ENCODE results near the gene CARS1.

Gene CARS1

DNA sequence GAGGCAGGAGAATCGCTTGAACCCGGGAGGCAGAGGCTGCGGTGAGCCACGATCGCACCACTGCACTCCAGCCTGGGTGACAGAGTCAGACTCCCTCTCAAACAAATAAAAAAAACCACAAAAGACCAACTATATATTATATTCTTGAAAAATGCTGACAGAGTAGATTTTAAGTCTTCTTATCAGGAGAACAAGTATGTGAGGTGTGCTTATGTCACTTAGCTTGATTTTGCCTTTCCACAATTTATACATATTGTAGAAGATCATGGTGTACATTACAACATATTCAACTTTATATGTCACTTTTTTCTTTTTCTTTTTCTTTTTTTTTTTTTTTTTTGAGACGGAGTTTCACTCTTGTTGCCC lies 24.1 kb upstream of the CARS1 start:
- TF ChIP-seq EZH2 (optimal IDR thresholded peaks at IDR 0.05; ENCODE audit: low read depth, low read length) = no peak
- no peak for TF ChIP-seq EZH2phosphoT487 (IDR thresholded peaks at IDR 0.05; ENCODE audit: low read length)
- TF ChIP-seq, protein P1, sequence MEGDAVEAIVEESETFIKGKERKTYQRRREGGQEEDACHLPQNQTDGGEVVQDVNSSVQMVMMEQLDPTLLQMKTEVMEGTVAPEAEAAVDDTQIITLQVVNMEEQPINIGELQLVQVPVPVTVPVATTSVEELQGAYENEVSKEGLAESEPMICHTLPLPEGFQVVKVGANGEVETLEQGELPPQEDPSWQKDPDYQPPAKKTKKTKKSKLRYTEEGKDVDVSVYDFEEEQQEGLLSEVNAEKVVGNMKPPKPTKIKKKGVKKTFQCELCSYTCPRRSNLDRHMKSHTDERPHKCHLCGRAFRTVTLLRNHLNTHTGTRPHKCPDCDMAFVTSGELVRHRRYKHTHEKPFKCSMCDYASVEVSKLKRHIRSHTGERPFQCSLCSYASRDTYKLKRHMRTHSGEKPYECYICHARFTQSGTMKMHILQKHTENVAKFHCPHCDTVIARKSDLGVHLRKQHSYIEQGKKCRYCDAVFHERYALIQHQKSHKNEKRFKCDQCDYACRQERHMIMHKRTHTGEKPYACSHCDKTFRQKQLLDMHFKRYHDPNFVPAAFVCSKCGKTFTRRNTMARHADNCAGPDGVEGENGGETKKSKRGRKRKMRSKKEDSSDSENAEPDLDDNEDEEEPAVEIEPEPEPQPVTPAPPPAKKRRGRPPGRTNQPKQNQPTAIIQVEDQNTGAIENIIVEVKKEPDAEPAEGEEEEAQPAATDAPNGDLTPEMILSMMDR (IDR thresholded peaks at IDR 0.05; ENCODE audit: low read length) = no peak
- H2AFZ ChIP-seq (ENCODE audit: low read length) = no peak overlapping the region

DNA sequence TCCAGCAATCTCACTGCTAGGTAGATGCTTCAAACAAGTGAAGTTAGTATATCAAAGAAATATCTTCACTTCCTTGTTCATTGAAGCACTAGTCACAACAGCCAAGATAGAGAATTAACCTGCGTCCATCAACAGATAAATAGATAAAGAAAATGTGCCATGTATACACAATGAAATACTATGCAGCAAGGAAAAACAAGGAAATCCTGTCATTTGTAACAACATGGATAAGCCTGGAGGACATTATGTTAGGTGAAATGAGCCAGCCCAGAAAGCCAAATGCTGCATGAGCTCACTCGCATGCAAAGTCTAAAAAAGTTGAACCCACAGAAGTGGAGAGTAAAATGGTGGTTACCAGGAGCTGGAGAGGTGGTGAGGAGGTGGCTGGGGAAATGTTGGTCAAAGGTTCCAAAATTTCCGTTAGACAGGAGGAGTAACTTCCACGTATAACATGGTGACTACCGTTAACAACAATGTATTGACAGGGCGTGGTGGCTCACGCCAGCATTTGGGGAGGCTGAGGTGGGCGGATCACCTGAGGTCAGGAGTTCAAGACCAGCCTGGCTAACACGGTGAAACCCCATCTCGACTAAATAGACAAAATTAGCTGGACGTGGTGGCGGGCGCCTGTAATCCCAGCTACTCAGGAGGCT lies 23.6 kb upstream of the CARS1 start:
- no peaks in the 10 kb centered on the region for H3K9me3 ChIP-seq (replicated peaks; ENCODE audit: insufficient read depth, low read length)
- TF ChIP-seq, protein P1 (IDR thresholded peaks at IDR 0.05; ENCODE audit: low read length) = no peak
- TF ChIP-seq EZH2phosphoT487 (IDR thresholded peaks at IDR 0.05; ENCODE audit: low read length) (no peak), EZH2 (optimal IDR thresholded peaks at IDR 0.05; ENCODE audit: low read depth, low read length) (no peak)
- H3K27me3 ChIP-seq (replicated peaks; ENCODE audit: insufficient read depth, low read length) = no peaks in the 10 kb centered on the region
- H3K4me3 ChIP-seq (ENCODE audit: low read length) = no peak overlapping the region
- no peak for DNase-seq
- H3K36me3 ChIP-seq (replicated peaks; ENCODE audit: insufficient read depth, low read length) = no peaks in the 10 kb centered on the region
- H3K9me2 ChIP-seq (replicated peaks; ENCODE audit: insufficient read depth, low read length) = no peaks in the 10 kb centered on the region
- H3F3A ChIP-seq (ENCODE audit: insufficient read depth, low read length) = no peaks in the 10 kb centered on the region
- H3K79me2 ChIP-seq (ENCODE audit: low read length) = no peaks in the 10 kb centered on the region
- H4K20me1 ChIP-seq (ENCODE audit: insufficient read depth, low read length) = no peaks in the 10 kb centered on the region
- no peak overlapping the region for H3K4me2 ChIP-seq (ENCODE audit: low read depth, low read length)
- no peak overlapping the region for H3K27ac ChIP-seq (ENCODE audit: low read length)
- no peak overlapping the region for H3K9ac ChIP-seq (ENCODE audit: low read length)
- no peaks in the 10 kb centered on the region for H3K4me1 ChIP-seq (ENCODE audit: low read length)
- no peak overlapping the region for H2AFZ ChIP-seq (ENCODE audit: low read length)

More for the DNA sequence above, 24.1 kb upstream of the CARS1 start:
- H3K4me3 ChIP-seq (ENCODE audit: low read length) = no peak overlapping the region
- no peak overlapping the region for H3K9ac ChIP-seq (ENCODE audit: low read length)
- H3K4me2 ChIP-seq (ENCODE audit: low read depth, low read length) = no peak overlapping the region
- no peaks in the 10 kb centered on the region for H3K9me3 ChIP-seq (replicated peaks; ENCODE audit: insufficient read depth, low read length)
- H3F3A ChIP-seq (ENCODE audit: insufficient read depth, low read length) = no peaks in the 10 kb centered on the region
- no peaks in the 10 kb centered on the region for H3K4me1 ChIP-seq (ENCODE audit: low read length)
- no peaks in the 10 kb centered on the region for H4K20me1 ChIP-seq (ENCODE audit: insufficient read depth, low read length)
- no peaks in the 10 kb centered on the region for H3K79me2 ChIP-seq (ENCODE audit: low read length)
- H3K27me3 ChIP-seq (replicated peaks; ENCODE audit: insufficient read depth, low read length) = no peaks in the 10 kb centered on the region
- DNase-seq = no peak
- H3K36me3 ChIP-seq (replicated peaks; ENCODE audit: insufficient read depth, low read length) = no peaks in the 10 kb centered on the region
- H3K27ac ChIP-seq (ENCODE audit: low read length) = no peak overlapping the region
- no peaks in the 10 kb centered on the region for H3K9me2 ChIP-seq (replicated peaks; ENCODE audit: insufficient read depth, low read length)

DNA sequence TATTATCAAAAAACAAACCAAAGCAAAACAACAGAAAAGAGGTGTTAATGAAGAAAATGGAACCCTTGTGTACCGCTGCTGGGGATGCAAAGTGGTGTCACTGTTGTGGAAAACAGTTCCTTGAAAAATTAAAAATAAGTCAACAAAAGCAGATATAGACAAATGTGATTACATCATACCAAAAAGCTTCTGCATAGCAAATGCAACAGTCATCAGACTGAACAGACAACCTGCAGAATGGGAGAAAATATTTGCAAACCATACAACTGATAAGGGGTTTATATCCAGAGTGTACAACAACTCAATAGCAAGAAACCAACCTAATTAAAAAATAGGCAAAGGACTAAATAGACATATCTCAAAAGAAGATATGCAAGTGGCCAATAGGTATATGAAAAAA lies 22.9 kb upstream of the CARS1 start:
- Histone ChIP-seq H3K27ac (ENCODE audit: low read length) (no peak overlapping the region), H4K20me1 (ENCODE audit: insufficient read depth, low read length) (no peaks in the 10 kb centered on the region), H3K9me2 (replicated peaks; ENCODE audit: insufficient read depth, low read length) (no peaks in the 10 kb centered on the region), H3K4me2 (ENCODE audit: low read depth, low read length) (no peak overlapping the region), H3K79me2 (ENCODE audit: low read length) (no peaks in the 10 kb centered on the region), H2AFZ (ENCODE audit: low read length) (no peak overlapping the region), H3K9me3 (replicated peaks; ENCODE audit: insufficient read depth, low read length) (no peaks in the 10 kb centered on the region), H3K4me3 (ENCODE audit: low read length) (no peak overlapping the region), H3K9ac (ENCODE audit: low read length) (no peak overlapping the region), H3K36me3 (replicated peaks; ENCODE audit: insufficient read depth, low read length) (no peaks in the 10 kb centered on the region), H3K4me1 (ENCODE audit: low read length) (no peaks in the 10 kb centered on the region), H3F3A (ENCODE audit: insufficient read depth, low read length) (no peaks in the 10 kb centered on the region), H3K27me3 (replicated peaks; ENCODE audit: insufficient read depth, low read length) (no peaks in the 10 kb centered on the region)
- DNase-seq = no peak
- no peak for TF ChIP-seq EZH2 (optimal IDR thresholded peaks at IDR 0.05; ENCODE audit: low read depth, low read length)
- no peak for TF ChIP-seq EZH2phosphoT487 (IDR thresholded peaks at IDR 0.05; ENCODE audit: low read length)
- TF ChIP-seq, protein P1 (IDR thresholded peaks at IDR 0.05; ENCODE audit: low read length) = no peak
